Measurements from ENCODE around the gene YJU2. TPM values are rescaled to one million over a fixed set of nuclear protein-coding genes. Genes with fewer than 3 reads are reported as not detected.

The YJU2 gene
- total and polyA plus RNA-seq, 2 of the 13 experiments (the other 11 are each of a cell fraction or from before 2014, with no cell fraction given): 9.3 to 17.9 TPM

- TF ChIP-seq RELA (CRISPR knock-in tag; IDR thresholded peaks at IDR 0.05) (no peak), ZNF768 (CRISPR knock-in tag; IDR thresholded peaks at IDR 0.05) (peak; percentile 91), HBP1 (CRISPR knock-in tag; IDR thresholded peaks at IDR 0.05; ENCODE audit: low read depth) (no peak), ZSCAN31 (CRISPR knock-in tag; IDR thresholded peaks at IDR 0.05; ENCODE audit: low read depth) (no peak), ZBTB37 (CRISPR knock-in tag; IDR thresholded peaks at IDR 0.05) (no peak)
- Histone ChIP-seq H2AFZ (ENCODE audit: low read length) (no peak overlapping the region), H3K36me3 (replicated peaks in 1 of 2; ENCODE audit: control insufficient read depth in 1 of 2, insufficient read depth in 2 of 2, low read length in 2 of 2) (no peaks in the 10 kb centered on the region), H4K20me1 (ENCODE audit: insufficient read depth, low read length) (no peaks in the 10 kb centered on the region), H3K9ac (ENCODE audit: insufficient read depth, low read depth, low read length) (no peak overlapping the region), H3K27me3 (ENCODE audit: control insufficient read depth in 1 of 2, insufficient read depth in 2 of 2, low read length in 2 of 2) (no peaks in the 10 kb centered on the region; a peak in 1 of 5 replicates), H3K27ac (ENCODE audit: extremely low read length, insufficient read depth, low read length) (no peak overlapping the region), H3K4me2 (ENCODE audit: low read depth, low read length) (no peak overlapping the region), H3K9me3 (ENCODE audit: low read length) (no peaks in the 10 kb centered on the region), H3K4me1 (ENCODE audit: insufficient read depth, low read length) (peaks cover 41% of the 10 kb centered on the region), H3K4me3 (replicated peaks in 1 of 3; ENCODE audit: insufficient read depth in 1 of 3, low read depth in 2 of 3, low read length in 3 of 3) (no peak overlapping the region), H3K79me2 (ENCODE audit: insufficient read depth, low read length) (no peaks in the 10 kb centered on the region)
- 50% methylated on average over 7 of the region's 7 CpGs for WGBS (ENCODE audit: low lambda C conversion rate)
- POLR2A ChIA-PET: no interaction called here
- no peak for FAIRE-seq
- no TSS peak for BruUV-seq (replicated peaks)
- no peak for ATAC-seq
- intact Hi-C loops (cut with micrococcal nuclease; ENCODE audit: unreplicated experiment) (no loop called here), in situ Hi-C loops (cut with HindIII; ENCODE audit: extremely low pct_ligation_motif_present, low pct_unique_long_range_greater_than_20kb) (loop anchor here (25.0 kb wide), 1 partner anchor 358 kb away; the partner anchor contains the start of gene ZFR2)
- CTCF ChIA-PET (ENCODE audit: low intra/inter-chr PET ratio, low total read pairs): no interaction called here
- no peak for DNase-seq (ENCODE audit: low spot score)
Measured at GRCh38 chr19:4220188-4220587, 26.7 kb upstream of the YJU2 start.

- peak; percentile 59 for ATAC-seq
- TF ChIP-seq ZFYVE20 (CRISPR knock-in tag; IDR thresholded peaks at IDR 0.05; ENCODE audit: borderline replicate concordance, low read depth) (no peak), ATF4 (CRISPR knock-in tag; IDR thresholded peaks at IDR 0.05) (no peak), PRPF4 (IDR thresholded peaks at IDR 0.05; ENCODE audit: low read depth, low read length, poor library complexity, severe bottlenecking) (no peak), ELF3 (CRISPR knock-in tag; IDR thresholded peaks at IDR 0.05) (no peak), ZNF720 (CRISPR knock-in tag; IDR thresholded peaks at IDR 0.05) (no peak), CHCHD3 (CRISPR knock-in tag; IDR thresholded peaks at IDR 0.05) (no peak), ETV6 (CRISPR knock-in tag; conservative IDR thresholded peaks at IDR 0.05) (no peak), ZBTB43 (CRISPR knock-in tag; conservative IDR thresholded peaks at IDR 0.05) (no peak), HDAC1 (CRISPR knock-in tag; IDR thresholded peaks at IDR 0.05) (peak; percentile 76; the same call in 1 of the 2 replicates), WIZ (CRISPR knock-in tag; IDR thresholded peaks at IDR 0.05) (no peak)
Measured at GRCh38 chr19:4224470-4224869, 22.4 kb upstream of the YJU2 start.

More at GRCh38 chr19:4224470-4224869, 22.4 kb upstream of the YJU2 start:
- Histone ChIP-seq H3K9ac (ENCODE audit: insufficient read depth, low read depth, low read length) (no peak overlapping the region), H4K20me1 (ENCODE audit: insufficient read depth, low read length) (no peaks in the 10 kb centered on the region), H3K27ac (ENCODE audit: extremely low read length, insufficient read depth, low read length) (no peak overlapping the region), H3K4me1 (ENCODE audit: insufficient read depth, low read length) (peaks cover 46% of the 10 kb centered on the region), H3K36me3 (replicated peaks in 1 of 2; ENCODE audit: control insufficient read depth in 1 of 2, insufficient read depth in 2 of 2, low read length in 2 of 2) (no peaks in the 10 kb centered on the region), H3K27me3 (ENCODE audit: control insufficient read depth in 1 of 2, insufficient read depth in 2 of 2, low read length in 2 of 2) (peaks cover 0 to 10% of the 10 kb centered on the region in 2 experiments; a peak in 3 of 5 replicates), H3K79me2 (ENCODE audit: insufficient read depth, low read length) (no peaks in the 10 kb centered on the region), H3K4me3 (replicated peaks in 1 of 3; ENCODE audit: insufficient read depth in 1 of 3, low read depth in 2 of 3, low read length in 3 of 3) (peak overlapping the region in 2 of 3 experiments; percentile 8 to 53; a peak in 3 of 6 replicates), H3K4me2 (ENCODE audit: low read depth, low read length) (peak overlapping the region; percentile 72), H2AFZ (ENCODE audit: low read length) (no peak overlapping the region), H3K9me3 (ENCODE audit: low read length) (no peaks in the 10 kb centered on the region)
- DNase-seq (ENCODE audit: low spot score) (no peak), FAIRE-seq (no peak)
- CTCF ChIA-PET (ENCODE audit: low intra/inter-chr PET ratio, low total read pairs): no interaction called here
- in situ Hi-C loops (cut with HindIII; ENCODE audit: extremely low pct_ligation_motif_present, low pct_unique_long_range_greater_than_20kb) (loop anchor here (25.0 kb wide), 1 partner anchor 362 kb away; the partner anchor contains the start of gene ZFR2), intact Hi-C loops (cut with micrococcal nuclease; ENCODE audit: unreplicated experiment) (no loop called here)
- WGBS (ENCODE audit: low lambda C conversion rate): 12% methylated on average over 9 of the region's 15 CpGs
- no TSS peak for BruUV-seq (replicated peaks)
- POLR2A ChIA-PET: no interaction called here
